SK-N-SH (cell line): ENCODE data around the gene SPINT3. TPM values are rescaled to one million over a fixed set of nuclear protein-coding genes. Genes with fewer than 3 reads are reported as not detected.

ENCODE experiments used
- CTCF ChIA-PET: fragments of 300-600, 350-600 bp; formaldehyde crosslinking; extraction: SDS; loops from one replicate; lab custom pipeline; 2021; lab: Yijun Ruan, JAX
- POLR2A ChIA-PET: fragments of 350-600 bp; sonication (Branson Sonifier 250); formaldehyde crosslinking; extraction: SDS; loops from one replicate; lab custom pipeline; 2020; ENCODE audit warnings: antibody characterized with exemption, inconsistent platforms; lab: Yijun Ruan, JAX
- DNase-seq: peaks from one replicate; pipeline ENCODE4 v3.0.0; 2012
- H2AFZ ChIP-seq: fragments of 200-600 bp; sonication (generic); 2 replicates; pipeline ENCODE4 v1.8.1; 2016; ENCODE audit warnings: antibody characterized with exemption, mild to moderate bottlenecking, low read depth
- H3F3A ChIP-seq: fragments of 200-600 bp; sonication (generic); replicated peaks from 2 replicates; pipeline ENCODE3; 2016; ENCODE audit warnings: antibody characterized with exemption, mild to moderate bottlenecking; ENCODE audit not compliant: insufficient read depth
- H3K27ac ChIP-seq, 2 experiments: fragments of 200-500 bp in 1 of 2; fragments of 200-600 bp in 1 of 2; sonication (Bioruptor generic) in 1 of 2; sonication (generic), shearing (Covaris generic) in 1 of 2; 2 replicates each; pipeline versions ENCODE4 v1.5.1 to v1.6.1; 2014 to 2016; ENCODE audit warnings: low read depth in 2 of 2, inconsistent platforms in 1 of 2, low read length in 1 of 2, mild to moderate bottlenecking in 1 of 2, mixed read lengths in 1 of 2
- H3K27me3 ChIP-seq: fragments of 200-600 bp; sonication (generic), shearing (Covaris generic); 2 replicates; pipeline ENCODE4 v1.6.1; 2016; ENCODE audit warnings: mixed run types; ENCODE audit not compliant: insufficient read depth
- H3K36me3 ChIP-seq, 2 experiments: fragments of 200-500 bp in 1 of 2; fragments of 200-600 bp in 1 of 2; sonication (Bioruptor generic) in 1 of 2; sonication (generic) in 1 of 2; replicated peaks in 1 of 2; 2 replicates each; pipeline versions ENCODE3 to v1.5.1; 2014 to 2016; ENCODE audit warnings: low read length in 1 of 2, mild to moderate bottlenecking in 1 of 2; ENCODE audit not compliant: insufficient read depth in 2 of 2, control insufficient read depth in 1 of 2
- H3K4me1 ChIP-seq, 2 experiments: fragments of 200-500 bp in 1 of 2; fragments of 200-600 bp in 1 of 2; sonication (Bioruptor generic) in 1 of 2; sonication (generic), shearing (Covaris generic) in 1 of 2; 2 replicates each; pipeline versions ENCODE4 v1.5.1 to v1.6.1; 2014 to 2016; ENCODE audit warnings: low read depth in 1 of 2, low read length in 1 of 2, mixed run types in 1 of 2; ENCODE audit not compliant: insufficient read depth in 2 of 2, control insufficient read depth in 1 of 2
- H3K4me2 ChIP-seq: fragments of 200-600 bp; sonication (generic), shearing (Covaris generic); 2 replicates; pipeline ENCODE4 v1.6.1; 2017; ENCODE audit warnings: mixed run types
- H3K4me3 ChIP-seq, 2 experiments: fragments of 200-500 bp in 1 of 2; fragments of 200-600 bp in 1 of 2; sonication (Bioruptor generic) in 1 of 2; sonication (generic), shearing (Covaris generic) in 1 of 2; 2 replicates each; pipeline versions ENCODE4 v1.5.1 to v1.8.1; 2014 to 2016; ENCODE audit warnings: low read depth in 2 of 2, inconsistent platforms in 1 of 2, low read length in 1 of 2, mild to moderate bottlenecking in 1 of 2, mixed read lengths in 1 of 2, moderate library complexity in 1 of 2
- H3K79me2 ChIP-seq: fragments of 200-600 bp; sonication (generic); 2 replicates; pipeline ENCODE4 v1.8.1; 2017; ENCODE audit warnings: mild to moderate bottlenecking; ENCODE audit not compliant: insufficient read depth
- H3K9ac ChIP-seq: fragments of 200-600 bp; sonication (generic); 2 replicates; pipeline ENCODE4 v1.6.1; 2017; ENCODE audit warnings: mixed run types
- H3K9me2 ChIP-seq: fragments of 200-600 bp; sonication (generic); 2 replicates; pipeline ENCODE4 v1.6.1; 2017; ENCODE audit warnings: mixed run types
- H3K9me3 ChIP-seq: fragments of 200-600 bp; sonication (generic); 2 replicates; pipeline ENCODE4 v1.6.1; 2017; ENCODE audit warnings: mixed run types, mild to moderate bottlenecking, moderate library complexity
- H4K20me1 ChIP-seq: fragments of 200-600 bp; sonication (generic); 2 replicates; pipeline ENCODE4 v1.6.1; 2017; ENCODE audit warnings: mild to moderate bottlenecking, mixed run types; ENCODE audit not compliant: insufficient read depth
- CHD2 ChIP-seq: fragments of 150-350 bp; IDR thresholded peaks from 2 replicates; pipeline ENCODE4 v1.6.1; 2018; ENCODE audit warnings: low read length; ENCODE audit not compliant: partially characterized antibody
- ELF1 ChIP-seq: IDR thresholded peaks from 2 replicates; pipeline ENCODE4 v1.4.0; 2012
- EZH2phosphoT487 ChIP-seq: fragments of 200-600 bp; sonication (generic); IDR thresholded peaks from 2 replicates; pipeline ENCODE4 v1.6.1; 2017; ENCODE audit warnings: low read depth, mixed run types, mild to moderate bottlenecking, antibody characterized with exemption, moderate library complexity, borderline replicate concordance
- GATA2 ChIP-seq: sonication (generic); formaldehyde crosslinking; IDR thresholded peaks from 2 replicates; pipeline ENCODE4 v1.5.0; 2020; ENCODE audit warnings: mild to moderate bottlenecking, missing genetic modification reagents
- JUND ChIP-seq: IDR thresholded peaks from 2 replicates; pipeline ENCODE4 v1.4.0; 2012
- MEF2A ChIP-seq: IDR thresholded peaks from 2 replicates; pipeline ENCODE4 v1.4.0; 2012; ENCODE audit warnings: low read depth, borderline replicate concordance
- MXI1 ChIP-seq: IDR thresholded peaks from 2 replicates; pipeline ENCODE4 v1.6.1; 2012; ENCODE audit warnings: mild to moderate bottlenecking, low read depth, low read length, improper control_type of control experiment
- NFIC ChIP-seq: IDR thresholded peaks from 2 replicates; pipeline ENCODE4 v1.4.0; 2012; ENCODE audit warnings: borderline replicate concordance
- RAD21 ChIP-seq: IDR thresholded peaks from 2 replicates; pipeline ENCODE4 v1.6.1; 2012; ENCODE audit warnings: mild to moderate bottlenecking, low read length
- RXRA ChIP-seq: IDR thresholded peaks from 2 replicates; pipeline ENCODE4 v1.4.0; 2012; ENCODE audit warnings: low read depth, mild to moderate bottlenecking, borderline replicate concordance
- SMC3 ChIP-seq: IDR thresholded peaks from 2 replicates; pipeline ENCODE4 v1.6.1; 2012; ENCODE audit warnings: low read depth, low read length, improper control_type of control experiment
- TAF1 ChIP-seq: IDR thresholded peaks from 2 replicates; pipeline ENCODE4 v1.6.1; 2012; ENCODE audit warnings: low read depth, mild to moderate bottlenecking, low read length, moderate library complexity, borderline replicate concordance
- TEAD4 ChIP-seq: IDR thresholded peaks from 2 replicates; pipeline ENCODE4 v1.4.0; 2012; ENCODE audit warnings: mild to moderate bottlenecking, borderline replicate concordance; ENCODE audit not compliant: insufficient read depth
- WGBS: methylation state at CpG from one replicate; pipeline ENCODE4 v1.1.6; 2017; ENCODE audit warnings: low lambda C conversion rate; 5-methylcytosine and 5-hydroxymethylcytosine counted together
- polyA plus RNA-seq, 3 experiments: library from polyadenylated mRNA; depleted of rRNA; stranded (reverse); fragments of >200 nt; gene quantifications; 2 replicates each; pipeline ENCODE4 v1.2.3, GENCODE V29; 2012
- TF ChIP-seq, protein P1 (sequence below): fragments of 150-350 bp; IDR thresholded peaks from 2 replicates; pipeline ENCODE4 v1.6.1; 2017; ENCODE audit warnings: antibody characterized with exemption, low read length, low read depth, borderline replicate concordance
- TF ChIP-seq, protein P2 (sequence below): IDR thresholded peaks from 2 replicates; pipeline ENCODE4 v1.4.0; 2012; ENCODE audit warnings: low read depth, borderline replicate concordance
- TF ChIP-seq, protein P3 (sequence below): IDR thresholded peaks from 2 replicates; pipeline ENCODE4 v1.6.1; 2012; ENCODE audit warnings: mild to moderate bottlenecking, low read depth, low read length, moderate library complexity
- TF ChIP-seq, protein P4 (sequence below): IDR thresholded peaks from 2 replicates; pipeline ENCODE4 v1.4.0; 2012; ENCODE audit warnings: low read depth, borderline replicate concordance
- TF ChIP-seq, protein P5 (sequence below): IDR thresholded peaks from 2 replicates; pipeline ENCODE4 v1.4.0; 2012; ENCODE audit warnings: low read depth

The SPINT3 gene
- polyA plus RNA-seq, 1 of the 3 experiments (the other 2 are of a cell fraction) = not detected

DNA sequence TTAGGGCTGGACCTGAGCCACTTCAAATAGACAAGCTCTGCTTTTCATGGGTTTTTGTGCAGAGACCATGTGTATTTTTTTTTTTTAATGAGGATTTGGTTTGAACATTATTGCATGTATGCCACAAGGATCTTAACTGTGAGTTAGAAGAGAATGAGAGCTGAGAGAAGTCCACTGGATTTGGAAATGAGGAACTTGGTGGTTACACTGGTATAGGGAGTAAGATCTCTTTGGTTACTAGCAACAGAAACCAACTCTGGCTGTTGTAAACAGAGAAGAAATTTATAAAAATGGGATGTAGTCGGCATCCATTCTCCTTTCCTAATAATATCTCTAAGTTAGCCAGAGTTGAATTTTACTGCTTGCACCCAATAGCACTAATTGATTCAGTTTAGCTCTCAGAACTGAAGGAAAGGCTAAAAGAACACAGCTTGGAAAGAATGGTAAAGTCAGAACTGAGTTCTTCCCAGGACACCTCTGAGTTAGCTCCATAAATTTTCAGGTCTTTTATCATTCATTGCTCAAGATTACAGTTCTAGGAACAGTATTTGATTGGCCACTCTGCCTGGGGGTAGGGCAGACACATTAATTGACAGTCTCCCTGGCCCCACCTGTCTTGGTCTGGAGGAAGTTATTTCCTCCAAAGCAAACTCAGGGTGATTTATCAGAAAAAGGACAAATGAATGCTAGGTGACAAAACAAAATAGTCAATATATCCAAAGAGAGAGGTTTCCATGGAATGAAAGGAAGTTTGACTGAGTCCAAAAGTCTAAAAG is 49.7 kb downstream of the SPINT3 start:
- Histone ChIP-seq H3K36me3 (no peaks in the 10 kb centered on the region), H3K4me2 (no peak overlapping the region), H3K27ac (no peak overlapping the region), H3K9me2 (no peaks in the 10 kb centered on the region), H3K27me3 (peaks cover 50% of the 10 kb centered on the region; the same call in 1 of the 2 replicates), H3K9ac (no peak overlapping the region), H3K9me3 (no peaks in the 10 kb centered on the region), H3F3A (no peaks in the 10 kb centered on the region), H3K4me1 (peaks cover 0 to 2% of the 10 kb centered on the region in 2 experiments; a peak in 1 of 4 replicates), H3K4me3 (no peak overlapping the region), H4K20me1 (no peaks in the 10 kb centered on the region), H3K79me2 (no peaks in the 10 kb centered on the region), H2AFZ (no peak overlapping the region)
- no peak for TF ChIP-seq JUND
- TF ChIP-seq TAF1 = no peak
- TF ChIP-seq SMC3 = no peak
- no peak for TF ChIP-seq GATA2 (CRISPR knock-in tag)
- TF ChIP-seq ELF1 = no peak
- POLR2A ChIA-PET = interaction anchor here (0.6 kb wide), 1 partner anchor 219 kb away, joined by 3 read pairs; no protein-coding TSS in a partner anchor
- CTCF ChIA-PET = interaction anchor here (0.8 to 2.0 kb wide), 9 partner anchors 16 to 454 kb away, joined by 3 to 15 read pairs (median 4); no protein-coding TSS in a partner anchor
- no peak for DNase-seq
- 0% methylated on average over 1 of the region's 1 CpG for WGBS

DNA sequence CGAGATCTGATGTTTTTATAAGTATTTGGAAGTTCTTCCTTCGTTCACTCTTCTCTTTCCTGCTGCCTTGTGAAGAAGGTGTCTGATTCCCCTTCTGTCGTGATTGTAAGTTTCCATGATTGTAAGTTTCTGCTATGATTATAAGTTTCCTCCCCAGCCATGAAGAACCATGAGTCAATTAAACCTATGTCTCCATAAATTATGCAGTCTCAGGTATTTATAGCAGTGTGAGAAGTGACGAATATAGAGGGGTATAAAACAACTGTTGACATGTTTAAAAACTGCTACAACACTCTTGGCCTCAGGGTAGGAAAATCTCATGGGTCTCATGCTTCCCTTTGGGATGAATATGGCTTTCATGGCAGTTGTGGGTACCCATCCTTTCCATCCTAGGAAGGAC is 51.7 kb downstream of the SPINT3 start:
- H3K4me2 ChIP-seq = no peak overlapping the region
- 5% methylated on average over 4 of the region's 4 CpGs for WGBS
- no peaks in the 10 kb centered on the region for H3K9me2 ChIP-seq
- no peaks in the 10 kb centered on the region for H3K4me1 ChIP-seq
- no peaks in the 10 kb centered on the region for H3K79me2 ChIP-seq
- no peak overlapping the region for H2AFZ ChIP-seq
- no peaks in the 10 kb centered on the region for H4K20me1 ChIP-seq
- no peaks in the 10 kb centered on the region for H3F3A ChIP-seq
- no peaks in the 10 kb centered on the region for H3K9me3 ChIP-seq
- H3K27ac ChIP-seq = no peak overlapping the region
- no peak overlapping the region for H3K9ac ChIP-seq
- no peak overlapping the region for H3K4me3 ChIP-seq
- ChIA-PET POLR2A (no interaction called here), CTCF (interaction anchor here (1.4 to 10.9 kb wide), 4 partner anchors 27 to 307 kb away, joined by 4 to 67 read pairs (median 10); partner anchors contain the start of gene SYS1)
- peaks cover 41% of the 10 kb centered on the region; the same call in 1 of the 2 replicates for H3K27me3 ChIP-seq
- H3K36me3 ChIP-seq = no peaks in the 10 kb centered on the region
- DNase-seq = no peak
- TF ChIP-seq CHD2 (no peak), SMC3 (no peak), RXRA (no peak), MXI1 (no peak), GATA2 (CRISPR knock-in tag) (no peak), TEAD4 (no peak), TAF1 (no peak), RAD21 (no peak), MEF2A (no peak), NFIC (no peak), EZH2phosphoT487 (no peak)
- TF ChIP-seq, protein P1, sequence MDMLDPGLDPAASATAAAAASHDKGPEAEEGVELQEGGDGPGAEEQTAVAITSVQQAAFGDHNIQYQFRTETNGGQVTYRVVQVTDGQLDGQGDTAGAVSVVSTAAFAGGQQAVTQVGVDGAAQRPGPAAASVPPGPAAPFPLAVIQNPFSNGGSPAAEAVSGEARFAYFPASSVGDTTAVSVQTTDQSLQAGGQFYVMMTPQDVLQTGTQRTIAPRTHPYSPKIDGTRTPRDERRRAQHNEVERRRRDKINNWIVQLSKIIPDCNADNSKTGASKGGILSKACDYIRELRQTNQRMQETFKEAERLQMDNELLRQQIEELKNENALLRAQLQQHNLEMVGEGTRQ = no peak
- TF ChIP-seq, protein P2, sequence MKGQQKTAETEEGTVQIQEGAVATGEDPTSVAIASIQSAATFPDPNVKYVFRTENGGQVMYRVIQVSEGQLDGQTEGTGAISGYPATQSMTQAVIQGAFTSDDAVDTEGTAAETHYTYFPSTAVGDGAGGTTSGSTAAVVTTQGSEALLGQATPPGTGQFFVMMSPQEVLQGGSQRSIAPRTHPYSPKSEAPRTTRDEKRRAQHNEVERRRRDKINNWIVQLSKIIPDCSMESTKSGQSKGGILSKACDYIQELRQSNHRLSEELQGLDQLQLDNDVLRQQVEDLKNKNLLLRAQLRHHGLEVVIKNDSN = no peak
- TF ChIP-seq, protein P3, sequence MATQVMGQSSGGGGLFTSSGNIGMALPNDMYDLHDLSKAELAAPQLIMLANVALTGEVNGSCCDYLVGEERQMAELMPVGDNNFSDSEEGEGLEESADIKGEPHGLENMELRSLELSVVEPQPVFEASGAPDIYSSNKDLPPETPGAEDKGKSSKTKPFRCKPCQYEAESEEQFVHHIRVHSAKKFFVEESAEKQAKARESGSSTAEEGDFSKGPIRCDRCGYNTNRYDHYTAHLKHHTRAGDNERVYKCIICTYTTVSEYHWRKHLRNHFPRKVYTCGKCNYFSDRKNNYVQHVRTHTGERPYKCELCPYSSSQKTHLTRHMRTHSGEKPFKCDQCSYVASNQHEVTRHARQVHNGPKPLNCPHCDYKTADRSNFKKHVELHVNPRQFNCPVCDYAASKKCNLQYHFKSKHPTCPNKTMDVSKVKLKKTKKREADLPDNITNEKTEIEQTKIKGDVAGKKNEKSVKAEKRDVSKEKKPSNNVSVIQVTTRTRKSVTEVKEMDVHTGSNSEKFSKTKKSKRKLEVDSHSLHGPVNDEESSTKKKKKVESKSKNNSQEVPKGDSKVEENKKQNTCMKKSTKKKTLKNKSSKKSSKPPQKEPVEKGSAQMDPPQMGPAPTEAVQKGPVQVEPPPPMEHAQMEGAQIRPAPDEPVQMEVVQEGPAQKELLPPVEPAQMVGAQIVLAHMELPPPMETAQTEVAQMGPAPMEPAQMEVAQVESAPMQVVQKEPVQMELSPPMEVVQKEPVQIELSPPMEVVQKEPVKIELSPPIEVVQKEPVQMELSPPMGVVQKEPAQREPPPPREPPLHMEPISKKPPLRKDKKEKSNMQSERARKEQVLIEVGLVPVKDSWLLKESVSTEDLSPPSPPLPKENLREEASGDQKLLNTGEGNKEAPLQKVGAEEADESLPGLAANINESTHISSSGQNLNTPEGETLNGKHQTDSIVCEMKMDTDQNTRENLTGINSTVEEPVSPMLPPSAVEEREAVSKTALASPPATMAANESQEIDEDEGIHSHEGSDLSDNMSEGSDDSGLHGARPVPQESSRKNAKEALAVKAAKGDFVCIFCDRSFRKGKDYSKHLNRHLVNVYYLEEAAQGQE = no peak
- TF ChIP-seq, protein P4, sequence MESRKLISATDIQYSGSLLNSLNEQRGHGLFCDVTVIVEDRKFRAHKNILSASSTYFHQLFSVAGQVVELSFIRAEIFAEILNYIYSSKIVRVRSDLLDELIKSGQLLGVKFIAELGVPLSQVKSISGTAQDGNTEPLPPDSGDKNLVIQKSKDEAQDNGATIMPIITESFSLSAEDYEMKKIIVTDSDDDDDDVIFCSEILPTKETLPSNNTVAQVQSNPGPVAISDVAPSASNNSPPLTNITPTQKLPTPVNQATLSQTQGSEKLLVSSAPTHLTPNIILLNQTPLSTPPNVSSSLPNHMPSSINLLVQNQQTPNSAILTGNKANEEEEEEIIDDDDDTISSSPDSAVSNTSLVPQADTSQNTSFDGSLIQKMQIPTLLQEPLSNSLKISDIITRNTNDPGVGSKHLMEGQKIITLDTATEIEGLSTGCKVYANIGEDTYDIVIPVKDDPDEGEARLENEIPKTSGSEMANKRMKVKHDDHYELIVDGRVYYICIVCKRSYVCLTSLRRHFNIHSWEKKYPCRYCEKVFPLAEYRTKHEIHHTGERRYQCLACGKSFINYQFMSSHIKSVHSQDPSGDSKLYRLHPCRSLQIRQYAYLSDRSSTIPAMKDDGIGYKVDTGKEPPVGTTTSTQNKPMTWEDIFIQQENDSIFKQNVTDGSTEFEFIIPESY = no peak
- TF ChIP-seq, protein P5, sequence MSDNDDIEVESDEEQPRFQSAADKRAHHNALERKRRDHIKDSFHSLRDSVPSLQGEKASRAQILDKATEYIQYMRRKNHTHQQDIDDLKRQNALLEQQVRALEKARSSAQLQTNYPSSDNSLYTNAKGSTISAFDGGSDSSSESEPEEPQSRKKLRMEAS = no peak
